ENCODE data around the gene LPXN.

LPXN gene

GRCh38 chr11:58493676-58494075 lies 82.0 kb downstream of the LPXN start:
- Histone ChIP-seq H3K9ac (ENCODE audit: low read depth, low read length) (no peak overlapping the region), H3K4me1 (ENCODE audit: insufficient read depth, low read length) (no peaks in the 10 kb centered on the region), H3K9me3 (ENCODE audit: control insufficient read depth, insufficient read depth, low read length) (no peaks in the 10 kb centered on the region)

GRCh38 chr11:58490827-58491226 lies 84.8 kb downstream of the LPXN start:
- no peak overlapping the region for H3K9ac ChIP-seq (ENCODE audit: low read depth, low read length)
- H3K9me3 ChIP-seq (ENCODE audit: control insufficient read depth, insufficient read depth, low read length) = no peaks in the 10 kb centered on the region
- H3K36me3 ChIP-seq (ENCODE audit: insufficient read depth, low read length) = no peaks in the 10 kb centered on the region
- H3K4me1 ChIP-seq (ENCODE audit: insufficient read depth, low read length) = peaks cover 4% of the 10 kb centered on the region; the same call in 1 of the 2 replicates

More at GRCh38 chr11:58493676-58494075, 82.0 kb downstream of the LPXN start:
- no peaks in the 10 kb centered on the region for H3K36me3 ChIP-seq (ENCODE audit: insufficient read depth, low read length)

- Histone ChIP-seq H3K9me3 (ENCODE audit: control insufficient read depth, insufficient read depth, low read length) (no peaks in the 10 kb centered on the region), H3K4me1 (ENCODE audit: insufficient read depth, low read length) (peaks cover 5% of the 10 kb centered on the region; the same call in 1 of the 2 replicates), H3K36me3 (ENCODE audit: insufficient read depth, low read length) (no peaks in the 10 kb centered on the region), H3K9ac (ENCODE audit: low read depth, low read length) (no peak overlapping the region)
Measured at GRCh38 chr11:58487170-58487569, 88.5 kb downstream of the LPXN start.

- H3K9me3 ChIP-seq (ENCODE audit: control insufficient read depth, insufficient read depth, low read length) = no peaks in the 10 kb centered on the region
- H3K9ac ChIP-seq (ENCODE audit: low read depth, low read length) = no peak overlapping the region
- peaks cover 5% of the 10 kb centered on the region; the same call in 1 of the 2 replicates for H3K4me1 ChIP-seq (ENCODE audit: insufficient read depth, low read length)
- H3K36me3 ChIP-seq (ENCODE audit: insufficient read depth, low read length) = no peaks in the 10 kb centered on the region
Measured at GRCh38 chr11:58485961-58486360, 89.7 kb downstream of the LPXN start.
